ENCODE measurements around the gene MCM5.

DNA sequence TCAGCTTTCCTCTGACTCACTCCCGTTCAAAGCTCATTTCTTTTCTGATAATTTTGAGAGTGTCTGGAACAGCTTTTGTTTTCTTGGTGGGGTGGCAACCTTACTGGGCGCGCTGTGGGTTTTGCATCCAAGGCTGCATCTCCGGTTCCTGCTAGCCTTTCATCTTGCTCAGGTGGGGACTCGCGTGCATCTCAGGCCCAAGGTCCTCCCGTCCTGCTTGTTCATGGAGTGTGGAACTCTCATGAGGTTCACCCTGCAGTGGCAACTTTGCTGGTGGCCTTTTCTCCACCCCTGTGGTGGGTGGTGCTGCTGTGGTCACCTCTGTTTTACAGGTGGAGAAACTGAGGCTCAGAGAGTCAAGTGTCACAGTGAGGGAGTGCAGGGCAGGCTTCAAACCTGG is 25.6 kb downstream of the MCM5 start:
- TF ChIP-seq EGR1 (IDR thresholded peaks at IDR 0.05): no peak
- TF ChIP-seq CEBPB (IDR thresholded peaks at IDR 0.05): no peak
- TF ChIP-seq, protein P1, sequence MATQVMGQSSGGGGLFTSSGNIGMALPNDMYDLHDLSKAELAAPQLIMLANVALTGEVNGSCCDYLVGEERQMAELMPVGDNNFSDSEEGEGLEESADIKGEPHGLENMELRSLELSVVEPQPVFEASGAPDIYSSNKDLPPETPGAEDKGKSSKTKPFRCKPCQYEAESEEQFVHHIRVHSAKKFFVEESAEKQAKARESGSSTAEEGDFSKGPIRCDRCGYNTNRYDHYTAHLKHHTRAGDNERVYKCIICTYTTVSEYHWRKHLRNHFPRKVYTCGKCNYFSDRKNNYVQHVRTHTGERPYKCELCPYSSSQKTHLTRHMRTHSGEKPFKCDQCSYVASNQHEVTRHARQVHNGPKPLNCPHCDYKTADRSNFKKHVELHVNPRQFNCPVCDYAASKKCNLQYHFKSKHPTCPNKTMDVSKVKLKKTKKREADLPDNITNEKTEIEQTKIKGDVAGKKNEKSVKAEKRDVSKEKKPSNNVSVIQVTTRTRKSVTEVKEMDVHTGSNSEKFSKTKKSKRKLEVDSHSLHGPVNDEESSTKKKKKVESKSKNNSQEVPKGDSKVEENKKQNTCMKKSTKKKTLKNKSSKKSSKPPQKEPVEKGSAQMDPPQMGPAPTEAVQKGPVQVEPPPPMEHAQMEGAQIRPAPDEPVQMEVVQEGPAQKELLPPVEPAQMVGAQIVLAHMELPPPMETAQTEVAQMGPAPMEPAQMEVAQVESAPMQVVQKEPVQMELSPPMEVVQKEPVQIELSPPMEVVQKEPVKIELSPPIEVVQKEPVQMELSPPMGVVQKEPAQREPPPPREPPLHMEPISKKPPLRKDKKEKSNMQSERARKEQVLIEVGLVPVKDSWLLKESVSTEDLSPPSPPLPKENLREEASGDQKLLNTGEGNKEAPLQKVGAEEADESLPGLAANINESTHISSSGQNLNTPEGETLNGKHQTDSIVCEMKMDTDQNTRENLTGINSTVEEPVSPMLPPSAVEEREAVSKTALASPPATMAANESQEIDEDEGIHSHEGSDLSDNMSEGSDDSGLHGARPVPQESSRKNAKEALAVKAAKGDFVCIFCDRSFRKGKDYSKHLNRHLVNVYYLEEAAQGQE (IDR thresholded peaks at IDR 0.05; ENCODE audit: low read depth): no peak
- no peak for TF ChIP-seq YY1 (IDR thresholded peaks at IDR 0.05; ENCODE audit: low read depth)
- no peak for TF ChIP-seq EP300 (IDR thresholded peaks at IDR 0.05; ENCODE audit: borderline replicate concordance)
- TF ChIP-seq ZBTB7A (IDR thresholded peaks at IDR 0.05; ENCODE audit: low read depth): no peak

All from Ishikawa (cell line).